Fibroblast of skin of left quadriceps (primary cell): ENCODE measurements around the gene TRIM40.
"Not testable (repeated sequence)": the region's sequence is repeated elsewhere in the genome, so short reads cannot be mapped to it uniquely, and the experiment has no call there.

Source experiments
- DNase-seq, 2 experiments: peaks; one replicate each; pipeline ENCODE4 v3.0.0-alpha.2; 2013; ENCODE audit warnings: low read depth in 2 of 2

Gene TRIM40

DNA sequence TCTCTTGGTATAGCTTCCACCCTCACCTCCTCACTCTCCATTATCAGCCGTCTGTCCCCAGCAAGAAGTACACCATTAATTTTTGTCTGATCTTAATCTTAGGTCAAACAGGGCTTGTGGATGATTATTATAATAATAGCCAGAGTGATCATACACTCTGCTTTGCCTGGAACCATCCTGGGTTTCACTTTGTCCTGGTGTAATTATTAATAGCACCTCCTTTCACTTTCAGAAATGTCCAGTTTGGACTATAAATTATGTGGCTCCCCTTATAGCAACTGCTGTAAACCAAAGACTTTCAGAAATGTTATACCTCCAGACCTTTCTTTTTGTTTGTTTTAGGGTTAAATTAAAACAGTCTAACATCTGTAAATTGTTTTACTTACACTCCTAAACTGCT is 22.1 kb upstream of the TRIM40 start:
- no peak for DNase-seq

DNA sequence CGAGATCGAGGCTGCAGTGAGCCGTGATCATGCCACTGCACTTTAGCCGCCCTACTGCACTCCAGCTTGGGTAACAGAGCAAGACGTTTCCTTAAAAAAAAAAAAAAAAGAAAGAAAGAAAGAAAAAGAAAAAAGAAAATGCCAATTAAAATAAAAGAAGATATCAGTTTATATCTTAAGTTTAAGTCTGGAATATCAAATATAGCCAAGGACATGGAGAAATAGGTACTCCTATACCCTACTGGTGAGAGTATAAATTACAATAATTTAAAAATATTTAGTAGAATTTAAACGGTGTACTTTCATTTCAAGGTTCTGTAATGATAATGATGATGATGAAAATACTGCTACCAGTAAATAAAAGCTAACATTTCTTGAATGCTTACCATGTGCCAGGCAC is 19.2 kb upstream of the TRIM40 start:
- DNase-seq: no peak

DNA sequence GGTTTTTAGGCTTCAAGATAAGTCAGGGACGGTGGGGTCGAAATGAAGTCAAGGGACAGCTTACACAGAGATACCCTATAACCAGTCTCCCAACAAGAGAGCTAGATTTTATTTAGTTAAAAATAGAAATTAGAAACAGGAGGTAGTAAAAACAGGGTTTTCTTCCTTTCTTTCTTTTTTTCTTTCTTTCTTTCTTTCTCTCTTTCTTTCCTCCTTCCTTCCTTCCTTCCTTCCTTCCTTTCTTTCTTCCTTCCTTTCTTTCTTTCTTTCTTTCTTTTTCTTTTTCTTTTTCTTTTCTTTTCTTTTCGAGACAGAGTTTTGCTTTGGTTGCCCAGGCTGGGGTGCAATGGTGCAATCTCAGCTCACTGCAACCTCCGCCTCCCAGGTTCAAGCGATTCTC is 17.2 kb upstream of the TRIM40 start:
- not testable (repeated sequence) for DNase-seq

DNA sequence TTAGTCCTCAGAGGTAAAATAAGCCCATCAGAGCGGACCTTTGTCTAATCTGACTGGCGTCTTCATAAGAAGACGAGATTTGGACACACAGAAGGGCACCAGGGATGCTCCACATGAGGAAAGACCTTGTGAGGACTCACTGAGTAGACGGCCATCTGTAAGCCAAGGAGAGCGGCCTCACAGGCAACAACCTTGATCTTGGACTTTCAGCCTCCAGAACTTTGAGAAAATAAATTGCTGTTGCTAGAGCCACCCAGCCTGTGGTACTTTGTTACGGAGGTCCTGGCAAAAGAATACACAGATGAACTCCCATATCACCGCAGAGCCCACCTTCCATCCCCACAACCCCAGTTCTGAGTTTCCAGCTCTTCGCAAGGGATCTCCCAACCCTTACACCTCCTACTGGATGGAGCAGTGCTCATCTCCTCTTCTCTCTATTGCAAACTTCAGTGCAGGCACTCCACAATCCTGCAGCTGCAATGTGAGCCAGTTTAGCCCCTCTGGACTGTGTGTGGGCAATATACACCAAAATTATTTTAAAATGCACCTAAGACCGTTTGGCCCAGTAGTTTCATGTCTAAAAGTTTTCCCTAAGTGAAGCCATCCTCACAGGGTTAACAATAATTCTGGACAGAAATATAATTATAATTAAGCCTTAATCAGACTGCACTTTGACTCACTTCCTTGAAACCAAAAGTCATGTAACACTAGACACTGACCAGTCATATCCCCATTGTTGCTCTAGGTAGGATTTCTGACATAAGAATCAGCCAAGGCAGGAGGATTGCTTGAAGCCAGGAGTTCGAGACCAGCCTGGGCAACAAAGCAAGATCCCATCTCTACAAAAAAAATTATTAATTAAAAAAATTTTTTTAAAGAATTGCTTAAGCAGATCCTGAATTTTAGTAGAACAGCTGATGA is 14.2 kb upstream of the TRIM40 start:
- no peak for DNase-seq

DNA sequence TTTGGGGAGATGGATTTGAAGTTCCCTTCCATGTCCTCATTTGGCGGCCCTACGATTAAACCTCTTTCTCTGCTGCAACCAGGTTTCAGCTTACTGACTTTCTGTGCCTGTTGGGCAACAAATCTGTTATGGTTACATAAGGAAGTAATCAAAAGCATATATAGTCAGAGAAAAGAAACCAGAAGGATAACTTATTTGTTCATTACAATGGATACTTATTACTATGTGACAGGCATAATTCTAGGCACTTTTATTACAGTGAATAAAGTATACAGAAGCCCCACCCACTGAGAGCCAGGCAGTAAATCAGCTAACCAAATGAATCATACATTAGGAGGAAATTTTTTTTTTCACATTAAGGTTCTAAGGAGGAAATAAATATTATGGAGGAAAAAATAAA is 13.4 kb upstream of the TRIM40 start:
- peak in 1 of 2 experiments; percentile 22 for DNase-seq

DNA sequence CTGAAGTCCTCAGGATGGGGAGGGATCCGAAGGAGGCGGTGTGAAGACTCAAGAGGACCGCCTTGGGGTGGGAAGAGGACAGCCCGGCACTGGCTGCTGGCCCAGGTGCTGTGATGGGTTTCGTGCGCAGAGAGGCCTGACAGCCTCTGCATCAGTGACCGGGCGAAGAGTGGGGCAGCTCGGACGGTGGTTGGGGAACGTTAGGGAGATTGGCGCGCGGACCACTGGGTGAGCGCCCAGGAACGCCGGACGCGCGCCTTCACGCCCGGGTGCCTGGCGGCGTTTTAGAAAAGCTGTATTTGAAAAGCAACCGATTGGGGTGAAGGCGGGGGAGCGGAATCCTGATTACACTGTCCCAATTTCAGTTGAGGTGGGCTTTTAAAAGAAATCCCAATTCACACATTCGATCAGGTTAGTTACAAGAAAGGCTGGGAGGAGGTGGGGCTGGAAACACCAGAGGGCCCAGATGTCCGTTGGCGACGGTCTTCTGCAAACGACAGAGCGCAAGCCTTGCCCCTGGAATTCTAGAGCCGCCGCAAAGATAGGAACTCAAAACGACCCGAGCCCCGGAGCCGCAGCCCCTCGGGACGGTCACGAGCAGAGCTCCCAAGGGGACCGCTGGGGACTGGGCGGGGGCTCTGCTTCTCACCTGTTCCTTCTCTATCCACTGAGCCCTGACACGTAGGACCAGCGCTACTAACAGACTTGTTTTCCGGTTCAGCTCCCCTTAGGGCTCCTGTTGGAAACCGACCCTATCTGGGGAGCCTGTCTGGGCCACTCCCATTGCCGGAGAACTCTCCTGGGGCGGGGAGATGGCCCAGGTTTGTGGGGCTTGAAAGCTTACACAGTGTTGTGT is 8.5 kb upstream of the TRIM40 start:
- DNase-seq: no peak

DNA sequence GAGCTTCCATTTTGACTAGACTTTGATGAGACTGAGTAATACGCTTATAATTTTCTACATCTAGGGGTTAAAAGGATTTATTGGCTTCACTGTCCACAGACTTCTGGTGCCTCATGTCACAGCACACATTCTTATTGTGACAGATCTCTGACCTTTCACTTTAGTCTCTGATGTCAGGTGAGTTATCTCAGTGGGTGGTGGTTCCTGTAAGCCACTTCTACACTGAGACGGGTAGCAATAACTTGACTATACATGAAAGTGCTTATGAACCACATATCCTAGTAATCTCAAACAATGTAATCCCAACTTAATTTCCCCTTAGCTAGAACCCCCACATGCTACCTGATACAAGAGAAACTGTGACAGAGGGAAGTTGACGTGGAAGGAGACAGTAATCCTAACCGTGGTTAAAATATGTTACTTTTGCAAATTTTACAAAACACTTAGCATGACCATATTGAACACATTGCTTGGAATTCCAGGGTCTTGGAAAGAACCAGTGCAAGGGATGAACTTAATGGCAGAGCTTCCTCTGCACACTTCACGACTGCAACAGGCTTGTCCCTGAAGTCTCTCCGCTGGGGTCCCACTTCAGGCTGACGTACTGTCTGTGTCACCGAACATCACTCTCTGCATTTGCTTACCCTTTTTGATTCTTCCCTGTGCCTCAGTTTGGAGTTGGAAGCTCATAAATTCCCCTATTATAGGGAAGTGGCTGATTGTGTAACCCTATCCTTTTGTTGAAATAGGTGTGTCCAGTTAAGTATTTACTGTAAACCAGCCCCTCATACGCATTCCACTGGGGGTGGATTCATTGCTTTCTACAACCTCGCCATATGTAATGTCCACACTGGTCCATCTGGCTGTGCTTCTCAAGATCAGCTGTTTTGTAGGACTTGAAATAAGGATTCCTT is 6.4 kb upstream of the TRIM40 start:
- no peak for DNase-seq

DNA sequence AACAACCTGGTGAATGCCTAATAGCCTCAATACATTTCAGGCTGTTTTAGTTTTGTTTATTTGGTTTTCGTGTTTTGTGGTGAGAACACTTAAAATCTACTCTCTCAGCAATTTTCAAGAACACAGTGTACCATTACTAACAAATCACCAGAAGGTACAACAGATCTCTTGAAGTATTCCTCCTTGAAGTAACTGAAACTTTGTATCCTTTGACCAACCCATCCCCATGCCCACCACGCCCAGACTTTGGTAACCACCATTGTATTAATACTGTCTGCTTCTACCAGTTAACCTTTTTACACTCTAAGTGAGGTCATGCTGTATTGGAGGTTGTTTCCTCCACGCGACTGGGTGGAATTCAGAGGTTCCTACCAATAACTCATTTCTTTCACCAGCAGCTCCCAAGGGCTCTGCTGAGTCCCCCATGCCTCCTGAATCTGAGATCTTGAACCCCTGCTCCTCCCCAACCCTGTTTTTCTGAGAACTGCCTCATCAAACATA is 5.7 kb upstream of the TRIM40 start:
- DNase-seq: no peak

DNA sequence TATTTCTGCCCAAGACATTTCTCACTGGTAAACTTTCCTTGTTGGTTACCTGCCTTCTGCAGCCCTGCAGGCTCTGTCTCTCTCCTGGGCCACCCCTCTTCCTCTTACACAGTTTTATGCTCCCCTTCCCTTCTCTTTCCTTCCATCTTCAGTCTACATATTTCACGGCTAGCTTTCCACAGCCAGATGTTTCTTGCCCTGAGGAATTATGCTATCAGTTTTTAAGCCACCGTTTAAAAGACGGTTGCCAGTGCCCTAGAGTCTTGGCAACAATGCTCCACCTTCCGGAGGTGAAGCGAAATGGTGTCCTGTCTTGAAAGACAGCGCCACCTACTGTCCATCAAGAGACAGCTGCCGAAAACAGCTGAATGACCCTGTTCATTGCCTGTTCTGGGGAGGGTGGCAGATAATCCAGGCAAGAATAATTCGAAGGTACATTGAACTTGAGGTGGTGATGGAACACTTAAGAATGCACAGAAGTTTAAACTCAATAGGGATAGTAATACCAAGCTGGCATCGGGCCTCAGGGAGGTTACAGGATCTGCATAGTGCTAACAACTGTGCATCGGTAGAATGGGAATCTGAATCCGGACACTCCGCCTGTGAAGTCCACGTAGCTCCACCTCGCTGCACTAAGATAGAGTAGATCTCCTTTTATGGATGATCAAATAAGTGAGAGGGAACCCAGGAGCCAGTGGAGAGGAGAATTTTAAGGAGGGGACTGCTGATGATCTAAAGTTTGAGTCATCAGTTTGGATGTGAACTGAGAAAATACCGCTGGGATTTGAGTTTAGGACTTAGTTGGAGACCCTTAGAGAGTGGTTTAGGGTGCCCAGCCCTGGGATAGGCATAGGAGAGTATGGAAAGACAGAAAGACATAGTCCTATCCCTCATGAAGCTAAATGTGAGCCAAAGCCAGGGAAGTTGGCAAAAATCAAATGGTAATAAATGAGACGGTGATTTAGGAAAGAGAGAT is 4.8 kb upstream of the TRIM40 start:
- DNase-seq: peak; percentile 65 to 70

DNA sequence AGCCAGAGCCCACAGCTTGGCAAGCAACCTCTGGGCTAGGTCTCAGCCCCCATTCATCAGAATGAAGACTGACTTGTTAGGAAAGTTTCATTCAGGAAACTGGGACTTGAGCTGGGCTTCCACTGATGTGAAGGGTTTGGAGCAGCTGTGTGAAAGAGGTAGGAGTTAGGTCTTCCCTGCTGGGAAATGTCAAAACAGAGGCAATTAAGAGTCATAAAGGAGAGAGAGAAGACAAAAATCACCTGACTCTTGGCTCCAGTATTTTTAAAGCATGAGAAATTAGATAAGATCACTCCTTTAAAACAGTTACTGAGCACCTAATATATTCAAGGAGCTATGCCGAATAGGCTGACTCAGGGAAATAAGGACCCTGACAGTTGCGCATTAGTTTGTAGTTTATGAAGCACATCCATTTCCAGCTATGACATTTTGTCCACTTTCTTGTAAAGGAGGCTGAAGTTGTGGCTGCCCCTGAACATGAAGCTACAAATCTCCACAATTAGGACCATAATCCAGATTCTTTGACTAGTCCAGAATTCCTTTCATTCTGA is 3.9 kb upstream of the TRIM40 start:
- no peak for DNase-seq

DNA sequence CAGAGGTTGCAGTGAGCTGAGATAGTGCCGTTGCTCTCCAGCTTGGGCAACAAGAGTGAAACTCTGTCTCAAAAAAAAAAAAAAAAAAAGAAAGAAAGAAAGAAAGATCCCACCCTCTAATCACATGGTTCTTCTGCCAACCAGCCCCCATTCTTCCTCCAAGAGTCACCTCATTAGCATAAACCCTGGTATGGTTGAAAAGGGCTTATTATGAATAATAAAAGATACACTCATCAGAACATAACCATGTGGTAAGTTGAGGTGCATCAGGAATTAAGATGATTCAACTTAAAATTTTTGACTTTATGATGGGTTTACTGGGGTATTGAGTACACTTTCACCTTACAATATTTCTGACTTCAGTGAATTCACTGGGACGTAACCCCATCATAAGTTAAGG is 793 bp upstream of the TRIM40 start:
- no peak for DNase-seq

DNA sequence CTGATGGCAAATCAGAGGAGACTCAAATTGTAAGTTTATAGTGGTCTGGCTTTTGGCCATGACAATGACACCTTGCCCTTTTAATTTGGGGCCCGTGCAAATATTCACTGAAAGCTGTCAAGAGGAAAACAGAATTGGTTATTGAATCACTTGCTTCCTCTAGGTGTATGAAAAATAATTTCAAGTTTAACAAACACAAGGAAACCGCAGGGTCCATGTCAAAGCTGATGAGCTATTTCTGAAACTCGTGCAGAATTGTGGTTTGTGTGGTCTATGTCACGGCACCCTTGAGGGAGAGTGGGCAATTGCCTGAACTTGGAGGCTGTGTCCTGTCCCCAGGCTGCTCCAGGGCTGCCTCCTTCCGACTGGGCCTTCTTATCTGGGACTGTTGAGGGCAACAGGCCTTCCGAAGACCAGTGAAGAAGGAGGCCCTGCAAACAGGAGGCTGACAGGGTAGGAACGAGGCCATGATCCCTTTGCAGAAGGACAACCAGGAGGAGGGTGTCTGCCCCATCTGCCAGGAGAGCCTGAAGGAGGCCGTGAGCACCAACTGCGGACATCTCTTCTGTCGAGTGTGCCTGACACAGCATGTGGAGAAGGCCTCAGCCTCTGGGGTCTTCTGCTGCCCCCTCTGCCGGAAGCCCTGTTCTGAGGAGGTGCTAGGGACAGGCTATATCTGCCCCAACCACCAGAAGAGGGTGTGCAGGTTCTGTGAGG is 788 bp downstream of the TRIM40 start:
- no peak for DNase-seq

DNA sequence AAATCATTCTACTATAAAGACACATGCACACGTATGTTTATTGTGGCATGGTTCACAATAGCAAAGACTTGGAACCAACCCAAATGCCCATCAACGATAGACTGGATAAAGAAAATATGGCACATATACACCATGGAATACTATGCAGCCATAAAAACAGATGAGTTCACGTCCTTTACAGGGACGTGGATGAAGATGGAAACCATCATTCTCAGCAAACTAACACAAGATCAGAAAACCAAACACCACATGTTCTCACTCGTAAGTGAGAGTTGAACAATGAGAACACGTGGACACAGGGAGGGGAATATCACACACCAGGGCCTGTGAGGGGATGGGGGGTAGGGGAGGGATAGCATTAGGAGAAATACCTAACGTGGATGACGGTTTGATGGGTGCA is 4.3 kb downstream of the TRIM40 start:
- DNase-seq: not testable (repeated sequence)

DNA sequence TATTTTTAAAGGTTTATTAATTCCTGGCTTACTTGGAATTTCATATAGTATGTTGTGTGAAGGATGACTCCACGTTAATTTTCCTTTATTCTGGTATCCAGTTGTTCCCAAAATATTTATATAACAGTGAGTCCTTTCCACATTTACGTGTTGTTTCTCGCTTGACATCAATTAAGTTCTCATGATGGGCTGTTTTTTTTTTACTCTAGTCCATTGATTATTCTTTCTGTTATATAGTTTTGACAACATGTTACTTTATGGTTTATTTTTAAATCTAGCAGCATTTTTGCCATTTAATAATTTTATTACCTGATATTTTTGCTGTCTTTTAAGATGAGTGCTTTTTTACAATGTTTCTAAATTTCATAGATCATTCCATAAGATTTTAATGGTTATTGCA is 6.7 kb downstream of the TRIM40 start:
- DNase-seq: no peak

DNA sequence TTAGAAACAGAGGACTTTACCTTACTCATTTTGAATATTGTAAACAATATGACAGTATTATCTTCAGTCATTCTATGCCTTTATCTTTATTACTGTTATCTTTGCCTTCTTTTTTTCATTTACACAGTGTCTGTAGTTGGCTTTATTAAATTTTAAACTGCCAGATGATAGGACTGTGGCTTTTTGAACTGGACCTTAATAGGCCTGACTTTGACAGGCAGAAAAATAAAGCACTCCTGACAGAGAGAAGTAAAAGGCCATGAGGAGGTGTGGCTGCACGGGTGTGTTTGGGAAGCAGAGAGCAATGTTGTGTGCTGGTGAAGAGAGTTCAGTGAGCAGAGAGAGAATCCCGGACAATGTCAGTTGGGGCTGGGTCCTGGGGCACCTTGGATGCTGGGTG is 7.8 kb downstream of the TRIM40 start:
- no peak for DNase-seq

DNA sequence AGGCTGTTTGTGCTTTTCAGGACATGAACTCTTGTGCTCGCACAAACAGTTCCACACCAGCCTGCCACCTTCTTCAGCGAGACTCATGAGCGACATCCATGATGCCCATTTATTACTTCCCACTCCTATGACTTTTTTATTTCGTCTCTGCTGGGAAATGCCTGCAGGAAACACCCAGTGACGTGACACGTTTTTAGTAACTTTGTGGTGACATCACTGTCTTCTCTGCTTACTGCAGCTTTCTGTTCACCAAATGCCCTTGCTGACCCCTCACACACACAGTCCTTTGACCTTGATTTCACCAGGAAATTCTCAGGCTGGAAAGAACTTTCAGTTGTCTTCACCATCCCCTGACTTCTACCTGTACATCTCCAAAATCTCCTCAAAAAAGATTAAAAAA is 8.9 kb downstream of the TRIM40 start:
- DNase-seq: no peak

DNA sequence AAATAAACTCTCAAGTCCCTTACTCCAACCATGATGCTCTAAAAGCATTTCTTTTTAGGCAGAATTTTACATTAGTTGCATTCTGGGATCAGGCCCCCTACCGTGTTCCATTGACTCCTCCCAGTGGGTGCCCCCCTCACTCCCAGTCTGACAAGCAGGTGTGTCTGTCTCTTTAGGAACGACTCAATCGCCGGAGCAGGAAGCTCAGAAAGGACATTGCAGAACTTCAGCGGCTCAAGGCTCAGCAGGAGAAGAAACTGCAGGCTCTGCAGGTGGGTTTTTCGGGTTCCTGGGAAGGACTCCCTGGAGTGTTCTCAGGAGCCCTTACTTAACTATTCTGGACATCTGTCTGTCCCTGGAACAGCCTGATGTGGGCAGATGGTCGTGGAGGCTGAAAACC is 9.9 kb downstream of the TRIM40 start:
- DNase-seq: no peak

DNA sequence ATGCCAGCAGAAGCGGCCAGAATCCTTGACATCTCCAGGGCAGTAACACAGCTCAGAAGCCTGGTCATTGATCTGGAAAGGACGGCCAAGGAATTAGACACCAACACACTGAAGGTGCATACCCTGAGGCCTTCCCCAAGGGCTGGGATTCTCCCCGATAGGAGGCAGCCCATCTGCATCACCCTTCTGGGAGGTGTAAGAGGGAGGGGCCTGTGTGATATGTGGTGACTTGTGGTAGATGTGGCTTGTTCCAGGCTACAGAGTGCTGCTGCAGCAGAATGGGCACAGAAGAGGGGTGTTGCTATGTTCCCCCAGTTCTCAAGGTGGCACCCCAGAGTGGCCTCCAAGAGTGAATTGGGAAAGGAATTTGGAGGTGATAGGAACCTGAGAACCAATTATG is 11.2 kb downstream of the TRIM40 start:
- DNase-seq: no peak

DNA sequence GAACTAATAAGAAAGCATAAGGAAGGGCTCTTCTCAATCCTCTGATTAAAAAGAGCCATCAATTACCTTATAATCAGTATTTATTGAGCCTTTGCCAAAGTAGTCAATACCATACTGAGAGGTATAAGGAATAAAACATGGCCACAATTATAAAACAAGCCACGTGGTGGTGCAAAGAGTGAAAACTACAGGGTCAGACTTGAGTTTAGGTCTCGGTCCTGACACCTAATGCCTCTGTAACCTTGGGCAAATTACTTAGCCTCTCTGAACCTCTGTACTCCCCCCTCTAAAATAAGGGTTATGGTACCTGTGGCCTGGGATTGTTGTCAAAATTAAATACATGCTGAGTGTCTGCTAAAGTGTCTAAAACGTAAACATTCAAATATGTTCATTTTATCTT is 13.3 kb downstream of the TRIM40 start:
- DNase-seq: no peak
